Measurements from ENCODE around the gene THRA.

DNA sequence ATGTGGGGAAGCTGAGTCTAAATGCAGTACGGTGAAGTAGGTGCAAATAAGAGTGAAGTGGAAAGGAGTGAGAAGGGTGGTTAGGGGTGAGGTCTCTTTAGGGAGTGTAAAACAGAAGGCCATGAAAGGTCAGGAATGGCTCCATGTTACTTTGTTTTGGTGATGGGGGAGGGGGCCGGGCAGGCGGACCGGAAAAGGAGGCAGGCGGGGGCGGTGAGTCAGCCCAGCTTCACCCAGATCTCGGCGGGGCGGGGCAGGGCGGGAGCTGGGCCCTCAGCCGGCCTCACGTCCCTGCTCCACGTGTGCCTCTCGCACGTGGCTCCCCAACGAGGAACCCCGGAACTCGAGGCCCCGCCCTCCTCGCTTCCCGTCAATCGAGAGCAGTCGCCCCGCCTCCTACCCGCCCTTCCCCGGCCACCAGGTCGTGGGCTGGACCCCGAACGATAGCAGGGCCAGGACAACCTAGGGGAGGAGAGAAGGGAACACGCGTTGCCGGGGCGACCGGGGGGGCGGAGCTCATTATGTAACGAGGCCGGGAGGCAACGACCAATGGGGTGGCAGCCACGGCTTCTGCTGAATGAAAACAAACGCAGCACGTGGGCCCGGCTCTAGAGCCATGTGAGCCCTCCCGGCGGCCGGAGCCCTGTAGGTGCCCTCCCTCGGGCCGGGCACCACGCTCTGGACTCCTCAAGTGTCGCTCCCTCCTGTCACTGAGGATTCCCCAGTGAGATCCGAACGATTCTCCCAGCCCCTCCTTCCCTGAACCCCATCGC lies 36.3 kb downstream of the THRA start:
- TF ChIP-seq, protein P1, sequence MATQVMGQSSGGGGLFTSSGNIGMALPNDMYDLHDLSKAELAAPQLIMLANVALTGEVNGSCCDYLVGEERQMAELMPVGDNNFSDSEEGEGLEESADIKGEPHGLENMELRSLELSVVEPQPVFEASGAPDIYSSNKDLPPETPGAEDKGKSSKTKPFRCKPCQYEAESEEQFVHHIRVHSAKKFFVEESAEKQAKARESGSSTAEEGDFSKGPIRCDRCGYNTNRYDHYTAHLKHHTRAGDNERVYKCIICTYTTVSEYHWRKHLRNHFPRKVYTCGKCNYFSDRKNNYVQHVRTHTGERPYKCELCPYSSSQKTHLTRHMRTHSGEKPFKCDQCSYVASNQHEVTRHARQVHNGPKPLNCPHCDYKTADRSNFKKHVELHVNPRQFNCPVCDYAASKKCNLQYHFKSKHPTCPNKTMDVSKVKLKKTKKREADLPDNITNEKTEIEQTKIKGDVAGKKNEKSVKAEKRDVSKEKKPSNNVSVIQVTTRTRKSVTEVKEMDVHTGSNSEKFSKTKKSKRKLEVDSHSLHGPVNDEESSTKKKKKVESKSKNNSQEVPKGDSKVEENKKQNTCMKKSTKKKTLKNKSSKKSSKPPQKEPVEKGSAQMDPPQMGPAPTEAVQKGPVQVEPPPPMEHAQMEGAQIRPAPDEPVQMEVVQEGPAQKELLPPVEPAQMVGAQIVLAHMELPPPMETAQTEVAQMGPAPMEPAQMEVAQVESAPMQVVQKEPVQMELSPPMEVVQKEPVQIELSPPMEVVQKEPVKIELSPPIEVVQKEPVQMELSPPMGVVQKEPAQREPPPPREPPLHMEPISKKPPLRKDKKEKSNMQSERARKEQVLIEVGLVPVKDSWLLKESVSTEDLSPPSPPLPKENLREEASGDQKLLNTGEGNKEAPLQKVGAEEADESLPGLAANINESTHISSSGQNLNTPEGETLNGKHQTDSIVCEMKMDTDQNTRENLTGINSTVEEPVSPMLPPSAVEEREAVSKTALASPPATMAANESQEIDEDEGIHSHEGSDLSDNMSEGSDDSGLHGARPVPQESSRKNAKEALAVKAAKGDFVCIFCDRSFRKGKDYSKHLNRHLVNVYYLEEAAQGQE (IDR thresholded peaks at IDR 0.05; ENCODE audit: insufficient replicate concordance, low read depth): no peak
- TF ChIP-seq CTCF (IDR thresholded peaks at IDR 0.05; ENCODE audit: insufficient read depth, low read length) (no peak), POLR2AphosphoS5 (IDR thresholded peaks at IDR 0.05; ENCODE audit: low read depth) (peak; percentile 25; the same call in 1 of the 2 replicates), GABPA (IDR thresholded peaks at IDR 0.05; ENCODE audit: low read depth) (no peak), SPI1 (IDR thresholded peaks at IDR 0.05; ENCODE audit: borderline replicate concordance, low read depth) (peak; percentile 35; the same call in 1 of the 2 replicates)
